ENCODE results near the gene SPPL2B.

- no peak for TF ChIP-seq CTCF (IDR thresholded peaks at IDR 0.05)
- no peak for TF ChIP-seq TCF7L2 (IDR thresholded peaks at IDR 0.05; ENCODE audit: low read depth, low read length)
Measured at GRCh38 chr19:2399582-2399981, 71.1 kb downstream of the SPPL2B start.

Measured in Panc1 (cell line).